Activated T-helper 1 cell treated with anti-CD3 and anti-CD28 coated beads, Interleukin-2, amount 50 U/mL, for 16 hours (primary cell): ENCODE results near the gene IFIT5.
"Not testable (repeated sequence)": the region's sequence is repeated elsewhere in the genome, so short reads cannot be mapped to it uniquely, and the experiment has no call there.

Source experiments
- DNase-seq, 2 donors: peaks; one replicate each; pipeline ENCODE4 v3.0.0-alpha.2; 2020; ENCODE audit warnings: low read depth in 1 of 2, low spot score in 1 of 2

The IFIT5 gene

DNA sequence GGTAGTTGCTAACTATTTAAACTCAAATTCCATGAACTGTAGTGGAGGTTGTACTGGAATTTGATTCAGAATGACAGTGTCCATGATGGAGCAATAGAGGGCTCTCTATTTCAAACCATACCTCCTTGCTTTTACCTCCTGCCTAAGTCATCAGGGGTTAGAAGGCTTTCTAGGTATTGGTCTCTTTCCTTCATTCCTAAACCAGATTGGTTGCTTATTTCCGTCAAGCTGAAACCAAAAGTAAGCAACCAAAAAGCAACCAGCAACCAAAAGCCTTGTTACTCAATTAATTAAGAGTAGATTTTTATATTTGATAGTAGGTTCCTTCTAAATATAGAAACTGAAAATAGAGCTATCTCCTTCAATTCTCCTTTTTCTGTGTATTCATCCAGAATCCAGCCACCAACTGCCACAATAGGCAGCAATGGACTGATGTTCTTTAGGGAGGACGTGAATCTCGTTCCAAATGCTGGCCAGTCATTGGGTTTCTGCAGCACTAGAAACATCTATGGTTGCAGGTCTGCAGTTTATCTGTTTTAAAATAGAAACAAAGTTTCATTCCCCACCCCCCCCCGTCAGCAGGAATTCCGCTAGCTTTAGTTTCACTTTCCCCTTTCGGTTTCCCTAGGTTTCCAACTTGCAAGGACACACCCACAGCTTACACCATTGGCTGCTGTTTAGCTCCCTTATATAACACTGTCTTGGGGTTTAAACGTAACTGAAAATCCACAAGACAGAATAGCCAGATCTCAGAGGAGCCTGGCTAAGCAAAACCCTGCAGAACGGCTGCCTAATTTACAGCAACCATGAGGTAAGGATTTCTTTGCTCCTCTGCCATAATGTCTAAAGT, 22.2 kb upstream of the IFIT5 start, which contains the start of gene IFIT1:
Gene IFIT1, plus strand, starts transcription at position 717 of the 850 bp plus-strand sequence. Its CDS starts 90 bp downstream, at position 807.
- peak in 1 of 2 donors; percentile 9 for DNase-seq

DNA sequence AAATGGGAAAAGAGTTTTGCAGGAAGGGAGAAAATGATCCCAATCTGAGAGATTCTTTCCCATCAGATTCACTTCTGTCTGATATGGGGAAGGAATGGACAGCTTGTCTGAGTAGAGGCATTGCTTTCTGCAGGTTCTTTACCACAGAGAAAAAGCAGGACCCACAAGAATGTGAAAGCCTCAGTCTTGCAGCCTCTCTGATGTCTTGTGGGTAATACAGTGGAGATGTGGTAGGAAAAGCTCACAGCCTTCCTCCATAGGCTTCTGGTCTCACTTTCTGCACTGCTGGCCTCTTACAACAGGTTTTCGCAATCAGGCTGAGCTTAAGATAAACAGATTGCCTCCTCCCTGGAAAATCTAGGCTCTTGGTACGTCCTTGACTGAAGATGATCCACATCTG, 21.4 kb upstream of the IFIT5 start:
- DNase-seq = no peak

DNA sequence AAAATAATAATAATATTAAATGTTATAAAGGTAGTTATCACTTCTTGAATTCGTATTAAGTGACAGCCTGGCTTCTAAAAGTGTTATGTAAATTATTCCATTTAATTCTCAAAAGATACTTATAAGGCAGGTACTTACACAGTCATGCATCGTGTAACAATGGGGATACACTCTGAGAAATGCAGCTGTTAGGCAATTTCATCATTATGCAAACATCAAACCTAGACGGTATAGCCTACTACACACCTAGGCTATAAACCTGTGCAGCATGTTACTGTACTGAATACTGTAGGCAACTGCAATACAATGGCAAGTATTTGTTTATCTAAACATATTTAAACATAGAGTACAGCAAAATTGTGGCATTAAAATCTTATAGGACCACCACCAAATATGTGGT, 20.5 kb upstream of the IFIT5 start:
- no peak for DNase-seq

DNA sequence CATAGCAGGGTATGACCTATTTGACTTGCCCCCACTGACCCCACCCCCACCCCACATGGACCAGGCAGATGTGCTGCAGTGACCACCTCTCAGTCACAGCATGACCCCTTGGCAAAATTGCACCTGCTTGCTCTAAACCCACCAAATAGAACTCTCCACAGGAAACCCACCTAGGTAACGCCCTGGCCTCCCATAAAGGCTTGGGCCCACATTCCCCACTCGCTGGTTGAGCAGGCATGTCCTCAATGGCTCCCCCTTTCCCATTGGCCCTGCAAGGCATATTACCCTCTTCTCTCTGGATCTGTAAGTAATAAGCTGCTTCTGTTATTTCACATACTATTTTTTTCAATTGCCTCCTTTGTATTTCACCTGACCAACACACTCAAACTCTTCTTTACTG, 19.2 kb upstream of the IFIT5 start:
- no peak for DNase-seq

DNA sequence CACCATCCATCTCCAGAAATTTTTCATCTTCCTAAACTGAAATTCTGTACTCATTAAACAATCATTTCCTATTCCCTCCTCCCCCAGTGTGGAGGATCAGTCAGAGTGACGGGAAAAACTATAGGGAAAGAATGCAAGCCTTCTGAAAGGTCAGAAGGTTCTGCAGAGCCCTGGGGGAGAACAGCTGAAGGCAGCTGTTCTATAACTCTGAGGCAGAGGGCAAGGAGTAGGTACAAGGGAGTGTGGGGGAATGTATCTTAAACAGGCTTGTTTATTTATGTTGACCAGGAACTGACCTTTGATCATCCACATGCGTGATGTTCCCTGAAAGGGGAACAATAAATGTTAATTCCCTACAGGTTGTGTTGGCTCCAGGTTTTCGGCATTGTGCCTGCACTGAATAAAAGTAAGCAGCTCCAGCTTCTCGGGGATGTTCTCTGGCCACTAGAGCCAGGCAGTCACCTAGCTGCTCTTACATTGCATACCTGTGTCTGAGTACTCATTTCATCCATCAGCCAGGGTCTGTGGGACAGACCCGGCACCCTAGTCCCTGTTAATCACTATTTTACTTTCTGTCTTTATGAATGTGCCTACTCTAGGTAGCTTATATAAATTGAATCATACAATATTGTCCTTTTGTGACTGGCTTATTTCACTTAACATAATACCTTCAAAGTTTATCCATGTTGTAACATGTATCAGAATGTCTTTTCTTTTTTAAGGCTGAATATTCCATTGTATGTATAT, 16.2 kb upstream of the IFIT5 start:
- no peak for DNase-seq

DNA sequence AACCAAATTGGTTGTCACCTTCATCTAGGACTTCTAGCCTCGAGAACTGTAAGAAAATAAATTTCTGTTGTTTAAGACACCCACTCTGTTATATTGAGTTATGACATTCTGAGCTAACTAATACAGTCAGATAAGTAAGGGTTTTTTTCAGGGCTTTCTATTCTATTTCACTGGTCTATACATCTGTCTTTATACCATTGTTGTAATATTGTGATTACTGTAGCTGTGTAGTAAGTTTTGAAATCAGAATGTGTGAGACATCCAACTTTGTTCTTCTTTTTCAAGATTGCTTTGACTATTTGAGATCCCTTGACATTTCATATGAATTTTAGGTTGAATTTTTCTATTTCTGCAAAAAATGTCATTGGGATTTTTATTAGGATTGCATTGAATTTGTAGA, 14.4 kb upstream of the IFIT5 start:
- no peak for DNase-seq

DNA sequence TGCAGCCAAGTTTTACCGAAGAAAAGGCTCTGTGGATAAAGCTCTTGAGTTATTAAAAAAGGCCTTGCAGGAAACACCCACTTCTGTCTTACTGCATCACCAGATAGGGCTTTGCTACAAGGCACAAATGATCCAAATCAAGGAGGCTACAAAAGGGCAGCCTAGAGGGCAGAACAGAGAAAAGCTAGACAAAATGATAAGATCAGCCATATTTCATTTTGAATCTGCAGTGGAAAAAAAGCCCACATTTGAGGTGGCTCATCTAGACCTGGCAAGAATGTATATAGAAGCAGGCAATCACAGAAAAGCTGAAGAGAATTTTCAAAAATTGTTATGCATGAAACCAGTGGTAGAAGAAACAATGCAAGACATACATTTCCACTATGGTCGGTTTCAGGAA, 11.3 kb upstream of the IFIT5 start:
- no peak for DNase-seq

DNA sequence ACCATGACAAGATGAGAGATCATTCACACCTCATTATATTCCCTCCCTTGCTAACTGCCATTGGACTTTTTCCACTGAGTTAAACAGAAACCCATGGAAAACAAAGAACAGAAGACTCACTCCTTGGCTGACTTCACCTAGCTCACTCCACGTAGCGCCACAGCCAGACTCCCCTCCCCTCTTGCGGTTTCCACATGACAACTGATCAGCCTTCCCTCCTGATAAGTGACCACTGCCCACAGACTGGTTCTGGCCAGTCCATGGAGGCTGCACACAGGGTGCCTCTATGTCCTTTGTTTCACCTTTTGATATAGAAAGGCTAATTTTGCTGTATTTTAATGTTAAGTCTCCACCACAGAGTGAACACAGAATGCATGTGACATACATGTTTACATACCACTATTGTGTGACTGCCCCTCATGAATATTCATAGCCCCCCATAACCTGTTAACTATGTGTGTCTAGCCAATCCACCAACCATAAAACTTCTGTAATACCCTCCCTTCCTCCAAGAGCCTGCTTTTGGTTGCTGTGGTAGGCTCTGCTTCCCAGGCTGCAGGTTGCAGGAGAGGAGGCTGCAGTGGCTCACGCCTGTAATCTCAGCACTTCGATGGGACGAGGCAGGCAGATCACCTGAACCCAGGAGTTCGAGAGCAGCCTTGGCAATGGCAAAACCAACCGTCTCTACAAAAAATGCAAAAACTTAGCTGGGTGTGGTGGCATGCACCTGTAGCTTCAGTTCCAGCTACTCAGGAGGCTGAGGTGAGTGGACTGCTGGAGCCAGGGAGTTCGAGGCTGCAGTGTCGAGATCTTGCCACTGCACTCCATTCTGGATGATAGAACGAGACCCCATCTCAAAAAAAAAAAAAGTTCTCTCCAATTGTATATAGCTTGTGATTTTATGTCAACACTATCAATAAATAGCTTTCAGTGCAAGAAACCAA, 10.0 kb upstream of the IFIT5 start:
- DNase-seq = no peak

DNA sequence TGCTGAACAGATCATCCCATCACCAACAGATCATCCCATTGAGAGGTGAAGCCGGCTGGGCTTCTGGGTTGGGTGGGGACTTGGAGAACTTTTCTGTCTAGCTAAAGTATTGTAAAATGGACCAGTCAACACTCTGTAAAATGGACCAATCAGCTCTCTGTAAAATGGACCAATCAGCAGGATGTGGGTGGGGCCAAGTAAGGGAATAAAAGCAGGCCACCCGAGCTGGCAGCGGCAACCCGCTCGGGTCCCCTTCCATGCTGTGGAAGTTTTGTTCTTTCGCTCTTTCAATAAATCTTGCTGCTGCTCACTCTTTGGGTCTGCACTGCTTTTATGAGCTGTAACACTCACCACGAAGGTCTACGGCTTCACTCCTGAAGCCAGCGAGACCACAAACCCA, 8.2 kb upstream of the IFIT5 start:
- DNase-seq = not testable (repeated sequence)

DNA sequence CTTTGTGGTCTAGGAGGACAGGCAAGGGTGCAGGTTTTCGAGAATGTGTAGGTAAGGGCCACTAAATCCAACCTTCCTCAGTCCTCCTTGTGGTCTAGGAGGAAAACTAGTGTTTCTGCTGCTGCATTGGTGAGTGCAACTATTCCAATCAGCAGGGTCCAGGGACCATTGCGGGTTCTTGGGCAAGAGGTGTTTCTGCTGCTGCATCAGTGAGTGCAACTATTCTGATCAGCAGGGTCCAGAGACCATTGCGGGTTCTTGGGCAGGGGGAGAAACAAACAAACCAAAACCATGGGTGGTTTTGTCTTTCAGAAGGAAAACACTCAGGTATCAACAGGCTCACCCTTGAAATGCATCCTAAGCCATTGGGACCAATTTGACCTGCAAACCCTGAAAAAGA, 6.6 kb upstream of the IFIT5 start:
- not testable (repeated sequence) for DNase-seq

DNA sequence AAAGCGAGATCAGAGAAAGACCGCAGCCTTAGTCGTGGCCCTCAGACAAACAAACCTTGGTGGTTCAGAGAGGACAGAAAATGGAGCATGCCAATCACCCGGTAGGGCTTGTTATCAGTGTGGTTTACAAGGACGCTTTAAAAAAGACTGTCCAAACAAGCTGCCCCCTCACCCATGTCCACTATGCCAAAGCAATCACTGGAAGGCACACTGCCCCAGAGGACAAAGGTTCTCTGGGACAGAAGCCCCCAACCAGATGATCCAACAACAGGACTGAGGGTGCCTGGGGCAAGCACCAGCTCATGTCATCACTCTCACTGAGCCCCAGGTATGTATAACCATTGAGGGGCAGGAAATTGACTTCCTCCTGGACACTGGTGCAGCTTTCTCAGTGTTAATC, 5.1 kb upstream of the IFIT5 start:
- DNase-seq = not testable (repeated sequence)

DNA sequence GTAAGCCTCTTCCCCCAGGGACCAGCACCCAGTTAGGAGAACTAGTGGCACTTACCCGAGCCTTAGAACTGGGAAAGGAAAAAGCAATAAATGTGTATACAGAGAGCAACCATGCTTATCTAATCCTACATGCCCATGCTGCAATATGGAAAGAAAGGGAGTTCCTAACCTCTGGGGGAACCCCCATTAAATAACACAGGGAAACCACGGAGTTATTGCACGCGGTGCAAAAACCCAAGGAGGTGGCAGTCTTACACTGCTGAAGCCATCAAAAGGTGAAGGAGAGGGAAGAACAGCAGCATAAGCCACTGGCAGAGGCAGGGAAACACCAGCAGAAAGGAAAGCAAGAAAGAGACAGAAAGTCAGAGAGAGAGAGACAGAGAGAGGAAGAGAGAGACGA, 3.8 kb upstream of the IFIT5 start:
- DNase-seq = not testable (repeated sequence)

DNA sequence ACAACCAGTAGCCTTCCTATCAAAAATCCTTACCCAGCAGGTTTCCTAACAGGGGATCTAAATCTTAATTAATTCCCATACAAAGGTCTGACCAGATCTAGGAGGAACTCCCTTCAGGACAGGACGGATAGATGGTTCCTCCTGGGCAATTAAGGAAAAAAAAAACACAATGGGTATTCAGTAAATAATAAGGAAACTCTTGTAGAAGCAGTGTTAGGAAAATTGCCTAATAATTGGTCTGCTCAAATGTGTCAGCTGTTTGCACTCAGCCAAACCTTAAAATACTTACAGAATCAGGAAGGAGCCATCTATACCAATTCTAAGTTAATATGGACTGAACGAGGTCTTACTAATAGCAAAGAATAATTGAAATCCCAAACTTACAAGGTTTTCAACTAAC, 3.2 kb upstream of the IFIT5 start:
- not testable (repeated sequence) for DNase-seq

DNA sequence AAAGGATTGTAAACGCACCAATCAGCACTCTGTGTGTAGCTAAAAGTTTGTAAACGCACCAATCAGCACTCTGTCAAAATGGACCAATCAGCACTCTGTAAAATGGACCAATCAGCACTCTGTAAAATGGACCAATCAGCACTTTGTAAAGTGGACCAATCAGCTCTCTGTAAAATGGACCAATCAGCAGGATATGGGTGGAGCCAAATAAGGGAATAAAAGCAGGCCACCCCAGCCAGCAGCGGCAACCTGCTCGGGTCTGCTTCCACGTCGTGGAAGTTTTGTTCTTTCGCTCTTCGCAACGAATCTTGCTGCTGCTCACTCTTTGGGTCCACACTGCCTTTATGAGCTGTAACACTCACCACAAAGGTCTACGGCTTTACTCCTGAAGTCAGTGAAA, 2.1 kb upstream of the IFIT5 start:
- DNase-seq = not testable (repeated sequence)

DNA sequence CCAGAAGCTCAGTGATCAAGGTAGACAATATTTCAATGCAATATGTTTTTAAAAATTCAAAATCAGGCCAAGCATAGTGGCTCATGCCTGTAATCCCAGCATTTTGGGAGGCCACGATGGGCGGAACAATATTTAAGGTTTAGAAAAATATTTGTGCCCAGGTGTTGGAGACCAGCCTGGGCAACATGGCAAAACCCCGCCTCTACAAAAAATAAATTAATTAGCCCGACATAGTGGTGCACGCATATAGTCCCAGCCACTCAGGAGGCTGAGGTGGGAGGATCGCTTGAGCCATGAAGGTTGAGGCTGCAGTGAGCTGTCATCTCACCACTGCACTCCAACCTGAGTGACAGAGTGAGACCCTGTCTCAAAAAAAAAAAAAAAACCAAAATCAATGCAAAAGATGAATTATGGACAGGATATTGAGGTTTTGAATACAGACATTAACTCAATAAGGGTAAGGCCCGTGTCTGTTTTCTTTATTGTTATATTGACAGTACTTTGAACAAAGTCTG, 913 bp upstream of the IFIT5 start:
- DNase-seq = no peak

DNA sequence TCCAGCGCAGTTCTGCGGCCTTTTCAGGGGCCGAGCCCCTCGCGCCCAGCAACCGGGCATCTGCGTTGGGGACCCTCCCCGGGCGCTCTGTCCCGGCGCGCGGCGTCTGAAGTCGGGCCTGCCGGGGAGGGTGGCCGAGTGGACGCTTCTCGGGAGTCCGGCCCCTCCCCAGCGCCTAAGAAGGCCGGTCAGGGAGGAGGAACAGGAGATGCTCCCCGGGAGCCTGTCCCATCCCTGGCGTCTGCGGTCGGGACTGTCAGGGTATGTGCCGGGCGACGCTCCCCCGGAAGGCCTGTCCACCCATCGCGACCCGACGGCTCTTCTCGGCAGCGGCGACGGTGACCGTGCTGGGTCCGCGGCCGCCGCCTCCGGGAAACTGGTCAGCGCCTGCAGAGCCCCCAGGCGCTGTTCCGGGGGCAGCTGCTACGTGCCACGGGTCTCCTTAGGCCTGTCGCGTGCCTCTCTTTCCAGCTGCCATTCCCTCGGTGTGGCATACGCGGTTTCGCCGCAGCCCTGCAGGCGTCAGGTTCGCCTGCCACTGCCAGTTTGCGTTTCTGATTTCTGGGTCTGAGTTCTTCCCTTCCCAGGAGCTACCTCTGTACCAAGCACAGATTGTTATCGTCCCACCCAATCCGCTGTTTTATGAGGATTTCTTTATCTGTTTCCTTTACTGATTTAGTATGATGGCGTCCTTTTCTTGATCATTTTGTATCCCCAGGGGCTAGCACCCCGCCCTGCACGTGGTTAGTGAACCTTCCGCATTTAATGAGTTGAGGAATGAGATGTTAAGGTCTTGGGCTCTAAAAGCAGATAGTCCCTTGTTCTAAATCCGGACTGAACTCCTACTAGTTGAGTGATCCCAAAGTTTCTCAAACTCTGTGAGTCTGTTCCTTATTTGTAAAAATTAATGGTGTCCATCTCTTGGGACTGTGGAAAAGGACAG, 782 bp downstream of the IFIT5 start:
- peak; percentile 11 to 17 for DNase-seq

DNA sequence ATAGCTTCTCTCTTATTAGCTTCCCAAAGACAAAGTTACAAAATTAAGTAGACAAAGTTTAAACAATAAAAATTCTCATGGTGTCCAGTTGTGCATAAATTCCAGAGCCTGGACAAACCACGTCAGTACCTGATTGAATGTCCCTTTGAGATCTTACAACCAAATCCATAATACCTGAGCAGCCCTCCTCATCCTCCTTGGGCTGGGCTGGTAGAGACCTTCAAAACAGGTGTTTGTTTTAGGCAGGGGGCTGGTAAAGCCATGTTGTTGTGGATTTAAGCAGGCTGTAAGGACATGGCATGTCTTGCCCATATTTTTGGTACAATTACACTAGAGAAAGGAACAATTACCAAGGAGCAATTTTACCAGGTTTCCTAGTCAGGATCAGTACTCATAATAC, 2.1 kb downstream of the IFIT5 start:
- no peak for DNase-seq

DNA sequence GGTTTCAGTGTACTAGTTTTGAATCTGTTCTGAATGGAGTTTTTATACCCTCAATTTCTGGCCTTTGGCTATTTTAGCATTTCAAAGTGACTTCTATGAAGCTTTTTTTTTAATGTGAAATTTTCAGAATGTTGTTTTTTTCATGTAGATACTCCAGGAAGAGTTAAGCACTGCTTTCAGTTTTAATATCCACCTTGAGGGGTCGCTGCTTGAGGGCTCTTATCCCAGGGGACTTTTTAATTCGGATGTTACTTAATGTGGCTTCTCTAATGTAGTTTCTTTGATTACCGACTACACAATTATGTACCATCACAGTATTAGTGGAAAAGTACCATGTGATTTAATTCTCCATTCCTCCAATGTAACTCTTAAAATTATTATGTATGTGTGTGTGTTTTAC, 5.2 kb downstream of the IFIT5 start:
- no peak for DNase-seq

DNA sequence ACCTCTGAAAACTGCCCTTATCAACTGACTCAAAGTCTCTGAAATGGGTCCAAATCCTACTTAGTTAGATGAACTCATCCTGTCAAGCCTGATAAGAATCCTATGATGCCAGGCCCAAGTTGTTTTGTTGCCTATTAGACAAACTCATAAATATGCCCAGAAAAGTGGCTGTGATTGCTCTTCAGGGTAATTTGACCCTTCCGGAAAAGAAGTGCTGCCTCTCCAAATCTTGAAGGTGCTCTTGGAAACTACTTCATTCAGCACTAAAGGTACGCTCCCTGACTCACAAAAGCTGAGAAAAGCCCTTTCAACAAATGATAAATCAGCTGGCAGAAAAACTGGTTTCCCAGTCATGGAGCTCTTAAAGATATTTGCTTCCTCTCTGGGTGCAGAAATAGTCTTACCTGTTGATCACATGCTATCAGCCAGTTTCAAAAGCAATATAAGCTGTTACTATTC, 6.7 kb downstream of the IFIT5 start:
- DNase-seq = no peak

DNA sequence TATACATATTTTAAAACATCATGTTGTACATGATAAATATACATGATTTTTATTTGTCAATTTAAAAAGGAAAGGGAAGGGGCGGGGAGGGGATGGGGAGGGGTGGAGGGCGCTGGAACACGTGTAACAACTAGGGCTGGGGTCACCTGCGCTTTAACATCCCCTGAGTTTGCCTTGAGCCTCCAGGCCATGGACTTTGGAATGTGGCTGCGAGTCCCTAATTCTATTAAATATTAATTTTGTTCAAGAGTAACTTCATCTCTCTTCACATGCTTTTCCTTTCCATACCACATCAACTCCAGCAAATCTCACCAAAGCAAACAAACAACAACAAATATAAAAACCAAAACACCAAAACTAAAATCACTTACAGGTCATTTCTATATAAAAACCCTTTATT, 10.6 kb downstream of the IFIT5 start:
- no peak for DNase-seq
